K562 (cell line): Measurements from ENCODE around the gene CRTAP. TPM values are rescaled to one million over a fixed set of nuclear protein-coding genes. Genes with fewer than 3 reads are reported as not detected.

Source experiments
- ATAC-seq: fragments of 200-7000 bp; cut with Tn5 transposase; 3 replicates; pipeline ENCODE4 v1.9.1; 2020; ENCODE audit warnings: moderate library complexity
- BruUV-seq: library from RNA; stranded (reverse); fragments of 400-500 nt; replicated peaks from 2 replicates; lab custom pipeline; 2021; lab: Mats Ljungman, UMichigan
- CTCF ChIA-PET: fragments of 300-600 bp; formaldehyde crosslinking; extraction: SDS; loops from one replicate; lab custom pipeline; 2021; ENCODE audit warnings: low intra/inter-chr PET ratio; lab: Yijun Ruan, JAX
- POLR2A ChIA-PET: fragments of 300-600, 350-650 bp; sonication (Branson Sonifier 250); formaldehyde crosslinking; extraction: SDS; loops from one replicate; lab custom pipeline; 2021; ENCODE audit warnings: antibody characterized with exemption, inconsistent platforms; lab: Yijun Ruan, JAX
- DNase-seq, 4 experiments: peaks; one replicate each; pipeline versions ENCODE4 v3.0.0 to v3.0.0-alpha.2; 2011 to 2018; ENCODE audit warnings: low spot score in 3 of 4, mixed read lengths in 3 of 4; ENCODE audit errors: extremely low read depth in 1 of 4
- FAIRE-seq: peaks from 2 replicates; lab custom pipeline; 2011; peaks lifted over from hg19 to GRCh38; lab: Jason Lieb, UNC
- H2AFZ ChIP-seq: 2 replicates; pipeline ENCODE4 v1.6.0; 2011; ENCODE audit warnings: low read depth, low read length, control low read depth, inconsistent platforms
- H3K27ac ChIP-seq: fragments of 200-600 bp; 3 replicates; pipeline ENCODE4 v1.8.0; 2011; ENCODE audit warnings: low read depth, mild to moderate bottlenecking, control low read depth, inconsistent platforms, low read length, moderate library complexity, mixed read lengths; ENCODE audit errors: extremely low read depth
- H3K27me3 ChIP-seq, 2 experiments: fragments of 300-600 bp in 1 of 2; 2 replicates in 1 of 2; 3 replicates in 1 of 2; pipeline versions ENCODE4 v1.6.0 to v1.8.0; 2011; ENCODE audit warnings: inconsistent platforms in 2 of 2, low read length in 2 of 2, mild to moderate bottlenecking in 1 of 2, mixed read lengths in 1 of 2, moderate library complexity in 1 of 2; ENCODE audit not compliant: control insufficient read depth in 2 of 2, insufficient read depth in 2 of 2
- H3K36me3 ChIP-seq: fragments of 300-600 bp; 3 replicates; pipeline ENCODE4 v1.8.0; 2011; ENCODE audit warnings: mild to moderate bottlenecking, low read length, inconsistent platforms; ENCODE audit not compliant: control insufficient read depth, insufficient read depth
- H3K4me1 ChIP-seq, 2 experiments: fragments of 200-600 bp in 1 of 2; replicated peaks in 1 of 2; 2 replicates in 1 of 2; 3 replicates in 1 of 2; pipeline versions ENCODE4 v1.5.1 to v1.8.0; 2011; ENCODE audit warnings: inconsistent platforms in 2 of 2, low read length in 2 of 2, mild to moderate bottlenecking in 1 of 2, mixed read lengths in 1 of 2, moderate library complexity in 1 of 2; ENCODE audit not compliant: control insufficient read depth in 2 of 2, insufficient read depth in 2 of 2
- H3K4me2 ChIP-seq: 2 replicates; pipeline ENCODE4 v1.6.1; 2011; ENCODE audit warnings: low read length, control low read depth, inconsistent platforms, mixed read lengths; ENCODE audit not compliant: insufficient read depth
- H3K4me3 ChIP-seq: fragments of 200-600 bp; sonication (generic), shearing (Covaris generic); 2 replicates; pipeline ENCODE4 v1.5.1; 2016; ENCODE audit warnings: control low read depth, inconsistent platforms
- H3K79me2 ChIP-seq: fragments of 200-600 bp; 3 replicates; pipeline ENCODE4 v1.8.0; 2011; ENCODE audit warnings: low read length, inconsistent platforms; ENCODE audit not compliant: control insufficient read depth, insufficient read depth
- H3K9ac ChIP-seq, 2 experiments: 2 replicates each; pipeline versions ENCODE4 v1.6.0 to v1.6.1; 2011; ENCODE audit warnings: low read depth in 2 of 2, low read length in 2 of 2, control low read depth in 1 of 2, inconsistent platforms in 1 of 2, mild to moderate bottlenecking in 1 of 2, mixed read lengths in 1 of 2; ENCODE audit not compliant: insufficient read depth in 1 of 2
- H3K9me1 ChIP-seq: one replicate; pipeline ENCODE4 v1.6.0; 2011; ENCODE audit warnings: inconsistent platforms, mild to moderate bottlenecking, low read length, moderate library complexity; ENCODE audit not compliant: control insufficient read depth, insufficient read depth
- H3K9me3 ChIP-seq: replicated peaks from 2 replicates; pipeline ENCODE4 v1.5.1; 2011; ENCODE audit warnings: low read depth, low read length, inconsistent platforms; ENCODE audit not compliant: control insufficient read depth, insufficient read depth
- H4K20me1 ChIP-seq: replicated peaks from 2 replicates; pipeline ENCODE4 v1.6.1; 2011; ENCODE audit warnings: low read length, inconsistent platforms, mixed read lengths; ENCODE audit not compliant: control insufficient read depth, insufficient read depth
- ETV5 ChIP-seq: sonication (generic); formaldehyde crosslinking; IDR thresholded peaks from 2 replicates; pipeline ENCODE4 v1.4.0; 2020; ENCODE audit warnings: low read depth, mild to moderate bottlenecking, missing genetic modification reagents
- FOS ChIP-seq: IDR thresholded peaks from 3 replicates; pipeline ENCODE4 v1.6.1; 2011; ENCODE audit not compliant: insufficient read length; ENCODE audit errors: extremely low read depth
- POLR2AphosphoS2 ChIP-seq: IDR thresholded peaks from 2 replicates; pipeline ENCODE4 v1.6.1; 2012; ENCODE audit warnings: low read length, improper control_type of control experiment
- SIN3B ChIP-seq: fragments of 450-650 bp; IDR thresholded peaks from 2 replicates; pipeline ENCODE4 v1.6.1; 2017; ENCODE audit warnings: low read depth, mild to moderate bottlenecking, moderate library complexity
- SIRT6 ChIP-seq: IDR thresholded peaks from one replicate; pipeline ENCODE4 v1.6.1; 2012; ENCODE audit warnings: low read depth, mild to moderate bottlenecking, control low read depth, inconsistent platforms, low read length, moderate library complexity
- ZNF324 ChIP-seq: fragments of 250-450 bp; sonication (Bioruptor Pico); IDR thresholded peaks from 2 replicates; pipeline ENCODE4 v1.4.0; 2020; ENCODE audit warnings: mild to moderate bottlenecking
- WGBS: fragments of 100-300 bp; shearing (Covaris generic); methylation state at CpG from one replicate; pipeline ENCODE4 v1.1.6; 2016; ENCODE audit warnings: low coverage, mixed read lengths; ENCODE audit not compliant: insufficient coverage; ENCODE audit errors: missing lambda C conversion rate; 5-methylcytosine and 5-hydroxymethylcytosine counted together
- in situ Hi-C: fragments of 300-500 bp; cut with MboI; formaldehyde crosslinking; loops from 4 replicates; pipeline ENCODE4 v1.15.0; 2018; ENCODE audit warnings: inconsistent platforms, mixed read lengths
- intact Hi-C: fragments of 100-400 bp; cut with micrococcal nuclease; formaldehyde crosslinking; loops from 2 replicates; pipeline ENCODE4 v1.14.2; 2022
- polyA plus RNA-seq, 8 experiments: library from polyadenylated mRNA; depleted of rRNA in 4 of 8; stranded (reverse) in 5 of 8; unstranded in 3 of 8; fragments of >200 nt; fragmentation: Nextera tagmentation in 2 of 8; fragmentation: Illumina TruSeq in 1 of 8; extraction: Ambion mirVana in 2 of 8; extraction: Trizol in 1 of 8; gene quantifications; 2 replicates each; pipeline versions ENCODE4 v1.2.1 to v1.2.3, GENCODE V29; 2011 to 2014; ENCODE audit warnings: inconsistent platforms in 1 of 8, missing spikeins in 1 of 8
- total RNA-seq, 7 experiments: library from RNA; depleted of rRNA in 6 of 7; stranded (reverse); fragments of >200 nt in 6 of 7; fragmentation: Illumina TruSeq in 2 of 7; extraction: Trizol in 2 of 7; gene quantifications; 2 replicates each; pipeline versions ENCODE4 v1.2.1 to v1.2.3, GENCODE V29; 2011 to 2021; ENCODE audit warnings: low replicate concordance in 1 of 7
- TF ChIP-seq, protein P1 (sequence below): fragments of 450-650 bp; IDR thresholded peaks from 2 replicates; pipeline ENCODE4 v1.6.1; 2018; ENCODE audit not compliant: partially characterized antibody
- TF ChIP-seq, protein P2 (sequence below): fragments of 200-600 bp; sonication (generic); IDR thresholded peaks from one replicate; pipeline ENCODE4 v1.6.1; 2012; ENCODE audit warnings: mild to moderate bottlenecking, low read depth, low read length, inconsistent platforms

CRTAP gene
- total and polyA plus RNA-seq, 9 of the 15 experiments (the other 6 are each of a cell fraction or from before 2014, with no cell fraction given) = 10.0 to 121 (median 53.0) TPM

DNA sequence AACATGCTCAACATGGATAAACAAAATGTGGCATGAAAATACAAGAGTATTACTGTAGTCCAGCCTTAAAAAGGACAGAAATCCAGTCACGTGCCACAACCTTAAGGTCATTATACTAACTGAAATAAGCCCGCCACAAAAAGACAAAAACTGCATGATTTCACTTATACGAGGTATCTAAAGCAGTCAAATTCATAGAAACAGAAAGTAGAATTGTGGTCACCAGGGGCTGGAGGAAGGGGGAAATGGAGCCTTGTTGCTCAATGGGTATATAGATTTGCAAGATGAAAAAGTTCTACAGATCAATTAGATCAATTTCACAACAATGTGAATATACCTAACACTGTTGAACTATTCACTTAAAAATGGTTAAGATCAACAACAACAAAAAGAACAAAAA is 24.3 kb upstream of the CRTAP start:
- DNase-seq = no peak
- peaks cover 95% of the 10 kb centered on the region for H3K79me2 ChIP-seq
- intact Hi-C loops = no loop called here
- no peak for TF ChIP-seq FOS
- TF ChIP-seq, protein P1, sequence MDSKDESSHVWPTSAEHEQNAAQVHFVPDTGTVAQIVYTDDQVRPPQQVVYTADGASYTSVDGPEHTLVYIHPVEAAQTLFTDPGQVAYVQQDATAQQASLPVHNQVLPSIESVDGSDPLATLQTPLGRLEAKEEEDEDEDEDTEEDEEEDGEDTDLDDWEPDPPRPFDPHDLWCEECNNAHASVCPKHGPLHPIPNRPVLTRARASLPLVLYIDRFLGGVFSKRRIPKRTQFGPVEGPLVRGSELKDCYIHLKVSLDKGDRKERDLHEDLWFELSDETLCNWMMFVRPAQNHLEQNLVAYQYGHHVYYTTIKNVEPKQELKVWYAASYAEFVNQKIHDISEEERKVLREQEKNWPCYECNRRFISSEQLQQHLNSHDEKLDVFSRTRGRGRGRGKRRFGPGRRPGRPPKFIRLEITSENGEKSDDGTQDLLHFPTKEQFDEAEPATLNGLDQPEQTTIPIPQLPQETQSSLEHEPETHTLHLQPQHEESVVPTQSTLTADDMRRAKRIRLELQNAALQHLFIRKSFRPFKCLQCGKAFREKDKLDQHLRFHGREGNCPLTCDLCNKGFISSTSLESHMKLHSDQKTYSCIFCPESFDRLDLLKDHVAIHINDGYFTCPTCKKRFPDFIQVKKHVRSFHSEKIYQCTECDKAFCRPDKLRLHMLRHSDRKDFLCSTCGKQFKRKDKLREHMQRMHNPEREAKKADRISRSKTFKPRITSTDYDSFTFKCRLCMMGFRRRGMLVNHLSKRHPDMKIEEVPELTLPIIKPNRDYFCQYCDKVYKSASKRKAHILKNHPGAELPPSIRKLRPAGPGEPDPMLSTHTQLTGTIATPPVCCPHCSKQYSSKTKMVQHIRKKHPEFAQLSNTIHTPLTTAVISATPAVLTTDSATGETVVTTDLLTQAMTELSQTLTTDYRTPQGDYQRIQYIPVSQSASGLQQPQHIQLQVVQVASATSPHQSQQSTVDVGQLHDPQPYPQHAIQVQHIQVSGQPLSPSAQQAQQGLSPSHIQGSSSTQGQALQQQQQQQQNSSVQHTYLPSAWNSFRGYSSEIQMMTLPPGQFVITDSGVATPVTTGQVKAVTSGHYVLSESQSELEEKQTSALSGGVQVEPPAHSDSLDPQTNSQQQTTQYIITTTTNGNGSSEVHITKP = no peak
- no peak for TF ChIP-seq ETV5 (CRISPR knock-in tag)
- TF ChIP-seq POLR2AphosphoS2 = no peak
- TF ChIP-seq, protein P2, sequence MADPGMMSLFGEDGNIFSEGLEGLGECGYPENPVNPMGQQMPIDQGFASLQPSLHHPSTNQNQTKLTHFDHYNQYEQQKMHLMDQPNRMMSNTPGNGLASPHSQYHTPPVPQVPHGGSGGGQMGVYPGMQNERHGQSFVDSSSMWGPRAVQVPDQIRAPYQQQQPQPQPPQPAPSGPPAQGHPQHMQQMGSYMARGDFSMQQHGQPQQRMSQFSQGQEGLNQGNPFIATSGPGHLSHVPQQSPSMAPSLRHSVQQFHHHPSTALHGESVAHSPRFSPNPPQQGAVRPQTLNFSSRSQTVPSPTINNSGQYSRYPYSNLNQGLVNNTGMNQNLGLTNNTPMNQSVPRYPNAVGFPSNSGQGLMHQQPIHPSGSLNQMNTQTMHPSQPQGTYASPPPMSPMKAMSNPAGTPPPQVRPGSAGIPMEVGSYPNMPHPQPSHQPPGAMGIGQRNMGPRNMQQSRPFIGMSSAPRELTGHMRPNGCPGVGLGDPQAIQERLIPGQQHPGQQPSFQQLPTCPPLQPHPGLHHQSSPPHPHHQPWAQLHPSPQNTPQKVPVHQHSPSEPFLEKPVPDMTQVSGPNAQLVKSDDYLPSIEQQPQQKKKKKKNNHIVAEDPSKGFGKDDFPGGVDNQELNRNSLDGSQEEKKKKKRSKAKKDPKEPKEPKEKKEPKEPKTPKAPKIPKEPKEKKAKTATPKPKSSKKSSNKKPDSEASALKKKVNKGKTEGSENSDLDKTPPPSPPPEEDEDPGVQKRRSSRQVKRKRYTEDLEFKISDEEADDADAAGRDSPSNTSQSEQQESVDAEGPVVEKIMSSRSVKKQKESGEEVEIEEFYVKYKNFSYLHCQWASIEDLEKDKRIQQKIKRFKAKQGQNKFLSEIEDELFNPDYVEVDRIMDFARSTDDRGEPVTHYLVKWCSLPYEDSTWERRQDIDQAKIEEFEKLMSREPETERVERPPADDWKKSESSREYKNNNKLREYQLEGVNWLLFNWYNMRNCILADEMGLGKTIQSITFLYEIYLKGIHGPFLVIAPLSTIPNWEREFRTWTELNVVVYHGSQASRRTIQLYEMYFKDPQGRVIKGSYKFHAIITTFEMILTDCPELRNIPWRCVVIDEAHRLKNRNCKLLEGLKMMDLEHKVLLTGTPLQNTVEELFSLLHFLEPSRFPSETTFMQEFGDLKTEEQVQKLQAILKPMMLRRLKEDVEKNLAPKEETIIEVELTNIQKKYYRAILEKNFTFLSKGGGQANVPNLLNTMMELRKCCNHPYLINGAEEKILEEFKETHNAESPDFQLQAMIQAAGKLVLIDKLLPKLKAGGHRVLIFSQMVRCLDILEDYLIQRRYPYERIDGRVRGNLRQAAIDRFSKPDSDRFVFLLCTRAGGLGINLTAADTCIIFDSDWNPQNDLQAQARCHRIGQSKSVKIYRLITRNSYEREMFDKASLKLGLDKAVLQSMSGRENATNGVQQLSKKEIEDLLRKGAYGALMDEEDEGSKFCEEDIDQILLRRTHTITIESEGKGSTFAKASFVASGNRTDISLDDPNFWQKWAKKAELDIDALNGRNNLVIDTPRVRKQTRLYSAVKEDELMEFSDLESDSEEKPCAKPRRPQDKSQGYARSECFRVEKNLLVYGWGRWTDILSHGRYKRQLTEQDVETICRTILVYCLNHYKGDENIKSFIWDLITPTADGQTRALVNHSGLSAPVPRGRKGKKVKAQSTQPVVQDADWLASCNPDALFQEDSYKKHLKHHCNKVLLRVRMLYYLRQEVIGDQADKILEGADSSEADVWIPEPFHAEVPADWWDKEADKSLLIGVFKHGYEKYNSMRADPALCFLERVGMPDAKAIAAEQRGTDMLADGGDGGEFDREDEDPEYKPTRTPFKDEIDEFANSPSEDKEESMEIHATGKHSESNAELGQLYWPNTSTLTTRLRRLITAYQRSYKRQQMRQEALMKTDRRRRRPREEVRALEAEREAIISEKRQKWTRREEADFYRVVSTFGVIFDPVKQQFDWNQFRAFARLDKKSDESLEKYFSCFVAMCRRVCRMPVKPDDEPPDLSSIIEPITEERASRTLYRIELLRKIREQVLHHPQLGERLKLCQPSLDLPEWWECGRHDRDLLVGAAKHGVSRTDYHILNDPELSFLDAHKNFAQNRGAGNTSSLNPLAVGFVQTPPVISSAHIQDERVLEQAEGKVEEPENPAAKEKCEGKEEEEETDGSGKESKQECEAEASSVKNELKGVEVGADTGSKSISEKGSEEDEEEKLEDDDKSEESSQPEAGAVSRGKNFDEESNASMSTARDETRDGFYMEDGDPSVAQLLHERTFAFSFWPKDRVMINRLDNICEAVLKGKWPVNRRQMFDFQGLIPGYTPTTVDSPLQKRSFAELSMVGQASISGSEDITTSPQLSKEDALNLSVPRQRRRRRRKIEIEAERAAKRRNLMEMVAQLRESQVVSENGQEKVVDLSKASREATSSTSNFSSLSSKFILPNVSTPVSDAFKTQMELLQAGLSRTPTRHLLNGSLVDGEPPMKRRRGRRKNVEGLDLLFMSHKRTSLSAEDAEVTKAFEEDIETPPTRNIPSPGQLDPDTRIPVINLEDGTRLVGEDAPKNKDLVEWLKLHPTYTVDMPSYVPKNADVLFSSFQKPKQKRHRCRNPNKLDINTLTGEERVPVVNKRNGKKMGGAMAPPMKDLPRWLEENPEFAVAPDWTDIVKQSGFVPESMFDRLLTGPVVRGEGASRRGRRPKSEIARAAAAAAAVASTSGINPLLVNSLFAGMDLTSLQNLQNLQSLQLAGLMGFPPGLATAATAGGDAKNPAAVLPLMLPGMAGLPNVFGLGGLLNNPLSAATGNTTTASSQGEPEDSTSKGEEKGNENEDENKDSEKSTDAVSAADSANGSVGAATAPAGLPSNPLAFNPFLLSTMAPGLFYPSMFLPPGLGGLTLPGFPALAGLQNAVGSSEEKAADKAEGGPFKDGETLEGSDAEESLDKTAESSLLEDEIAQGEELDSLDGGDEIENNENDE = no peak
- no peak for TF ChIP-seq SIN3B
- TF ChIP-seq ZNF324 (CRISPR knock-in tag) = no peak
- no peak for TF ChIP-seq SIRT6

More for the DNA sequence above, 24.3 kb upstream of the CRTAP start:
- ChIA-PET POLR2A (interaction anchor here (0.8 kb wide), 1 partner anchor 16 kb away, joined by 4 read pairs; no protein-coding TSS in a partner anchor), CTCF (no interaction called here)
- peaks cover 56% of the 10 kb centered on the region for H3K36me3 ChIP-seq
- FAIRE-seq (no peak), ATAC-seq (no peak)
- no TSS peak for BruUV-seq
- H2AFZ ChIP-seq = no peak overlapping the region
- peaks cover 6% of the 10 kb centered on the region for H3K9me1 ChIP-seq
- no peak overlapping the region for H3K4me3 ChIP-seq
- H3K27me3 ChIP-seq = no peaks in the 10 kb centered on the region
- H3K4me2 ChIP-seq = no peak overlapping the region
- no peaks in the 10 kb centered on the region for H3K9me3 ChIP-seq
- peaks cover 33% of the 10 kb centered on the region for H4K20me1 ChIP-seq
- H3K27ac ChIP-seq = no peak overlapping the region
- WGBS = 88% methylated on average over 3 of the region's 3 CpGs
- H3K9ac ChIP-seq = no peak overlapping the region
- in situ Hi-C loops = no loop called here
- peaks cover 16 to 28% of the 10 kb centered on the region in 2 experiments for H3K4me1 ChIP-seq
